Activated T-cell treated with anti-CD3 and anti-CD28 coated beads, Interleukin-2, amount 50 U/mL, for 4 hours (primary cell): ENCODE measurements around the gene ANKRD44. TPM values are rescaled to one million over a fixed set of nuclear protein-coding genes. Genes with fewer than 3 reads are reported as not detected.
"Not testable (repeated sequence)": the region's sequence is repeated elsewhere in the genome, so short reads cannot be mapped to it uniquely, and the experiment has no call there.

Source experiments
- ATAC-seq, 2 donors: fragments of 200-7000 bp; cut with Tn5 transposase; one replicate each; pipeline ENCODE4 v1.10.0; 2021
- DNase-seq: peaks from one replicate; pipeline ENCODE4 v3.0.0-alpha.2; 2020
- H3K27me3 Mint-ChIP-seq: one replicate; pipeline ENCODE4 v1.8.0; 2021; ENCODE audit warnings: low read depth, mixed read lengths
- H3K36me3 Mint-ChIP-seq: one replicate; pipeline ENCODE4 v1.8.0; 2022; ENCODE audit warnings: mixed read lengths; ENCODE audit not compliant: insufficient read depth
- H3K4me1 Mint-ChIP-seq: one replicate; pipeline ENCODE4 v1.8.0; 2021; ENCODE audit warnings: low read depth, mixed read lengths
- H3K4me3 Mint-ChIP-seq: one replicate; pipeline ENCODE4 v1.8.0; 2021; ENCODE audit warnings: mild to moderate bottlenecking, moderate library complexity, mixed read lengths
- H3K9me3 Mint-ChIP-seq: one replicate; pipeline ENCODE4 v1.8.0; 2021; ENCODE audit warnings: mixed read lengths
- total RNA-seq, 3 donors: library from RNA; stranded (reverse); gene quantifications; one replicate each; pipeline ENCODE4 v1.2.1, GENCODE V29; 2021

The ANKRD44 gene
- 10 to 100 TPM; 75.0 to 91.5 (median 78.3) TPM for total RNA-seq

DNA sequence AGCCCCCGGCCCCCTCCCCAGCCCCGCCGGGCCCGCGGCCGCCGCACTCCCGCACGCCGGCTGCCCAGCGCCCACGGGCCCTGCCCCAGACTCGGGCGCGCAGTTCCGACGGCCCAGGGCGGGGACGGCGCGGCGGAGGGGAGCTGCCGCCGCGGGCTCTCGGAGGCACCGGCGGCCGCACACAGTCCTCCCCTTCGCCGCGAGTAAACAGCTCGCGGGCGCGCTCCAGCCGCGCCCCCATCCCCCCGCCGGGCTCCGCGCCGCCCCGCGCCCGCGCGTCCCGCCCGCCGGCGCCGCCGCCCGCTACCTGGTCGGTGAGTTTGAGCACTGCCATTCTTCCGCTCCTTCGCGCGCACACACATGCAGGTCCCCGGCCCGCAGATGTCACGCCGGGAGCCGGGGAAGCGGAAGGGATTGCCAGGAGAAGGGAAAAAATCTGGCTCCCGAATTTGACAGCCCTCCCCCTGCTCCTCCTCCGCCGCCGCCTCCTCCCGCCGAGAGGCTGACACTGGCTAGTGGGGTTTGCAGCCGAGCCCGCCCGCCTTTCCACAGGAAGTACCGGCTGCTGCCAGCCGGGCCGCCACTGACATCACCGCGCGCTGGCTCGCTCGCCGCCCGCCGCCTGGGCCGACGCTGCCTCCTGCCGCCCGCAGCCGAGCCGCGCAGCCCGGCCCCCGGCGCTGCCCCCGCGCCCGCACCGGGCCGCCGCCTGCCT, at the start of gene ANKRD44:
Gene ANKRD44 (minus strand): TSS at position 510 of the 715 bp plus-strand sequence. CDS start 176 bp downstream, at position 334.
- Mint-ChIP-seq H3K4me3 (peak within 1 kb of the TSS; percentile 94), H3K27me3 (no peaks in the 10 kb centered on the region), H3K9me3 (no peaks in the 10 kb centered on the region), H3K36me3 (no peaks in the 10 kb centered on the region), H3K4me1 (peaks cover 71% of the 10 kb centered on the region)
- peak; percentile 85 for DNase-seq
- peak; percentile 80 to 83 for ATAC-seq

GRCh38 chr2:197359859-197360258, 49.3 kb upstream of the ANKRD44 start:
- ATAC-seq = no peak
- H3K9me3 Mint-ChIP-seq = no peaks in the 10 kb centered on the region
- H3K4me1 Mint-ChIP-seq = peaks cover 20% of the 10 kb centered on the region

GRCh38 chr2:197358931-197359330, 48.4 kb upstream of the ANKRD44 start:
- no peak for DNase-seq
- H3K4me1 Mint-ChIP-seq = peaks cover 20% of the 10 kb centered on the region
- H3K4me3 Mint-ChIP-seq = no peak overlapping the region
- peak; percentile 69 to 84 for ATAC-seq
- H3K27me3 Mint-ChIP-seq = no peaks in the 10 kb centered on the region
- H3K36me3 Mint-ChIP-seq = no peaks in the 10 kb centered on the region
- H3K9me3 Mint-ChIP-seq = no peaks in the 10 kb centered on the region

More at GRCh38 chr2:197359859-197360258, 49.3 kb upstream of the ANKRD44 start:
- Mint-ChIP-seq H3K36me3 (no peaks in the 10 kb centered on the region), H3K27me3 (no peaks in the 10 kb centered on the region), H3K4me3 (no peak overlapping the region)
- DNase-seq = no peak

DNA sequence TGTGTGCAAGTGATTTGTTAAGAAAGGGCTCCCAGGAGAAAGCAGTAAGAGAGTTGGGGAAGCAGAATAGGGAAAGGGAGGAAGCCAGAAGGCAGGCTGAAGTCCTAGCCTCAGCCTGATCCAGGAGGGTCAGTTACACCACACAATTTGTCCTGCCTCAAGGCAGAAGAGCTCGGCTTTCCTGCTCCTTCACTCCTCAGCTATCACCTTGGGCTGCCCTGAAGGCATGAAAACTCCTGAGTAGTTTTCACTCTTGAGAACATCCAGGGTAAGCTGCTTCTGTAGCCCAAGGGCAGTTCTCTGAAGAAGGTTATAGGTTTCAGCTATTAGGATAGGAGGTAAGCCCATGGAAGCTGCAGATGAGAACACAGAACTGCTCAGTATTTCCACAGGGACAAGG, 47.4 kb upstream of the ANKRD44 start:
- H3K36me3 Mint-ChIP-seq = no peaks in the 10 kb centered on the region

GRCh38 chr2:197356136-197356535, 45.6 kb upstream of the ANKRD44 start:
- Mint-ChIP-seq H3K9me3 (no peaks in the 10 kb centered on the region), H3K4me1 (peaks cover 20% of the 10 kb centered on the region), H3K27me3 (no peaks in the 10 kb centered on the region), H3K4me3 (no peak overlapping the region), H3K36me3 (no peaks in the 10 kb centered on the region)
- ATAC-seq (no peak), DNase-seq (no peak)

More for the DNA sequence above, 47.4 kb upstream of the ANKRD44 start:
- no peak overlapping the region for H3K4me3 Mint-ChIP-seq
- ATAC-seq (no peak), DNase-seq (no peak)
- H3K4me1 Mint-ChIP-seq = peaks cover 20% of the 10 kb centered on the region
- no peaks in the 10 kb centered on the region for H3K9me3 Mint-ChIP-seq
- no peaks in the 10 kb centered on the region for H3K27me3 Mint-ChIP-seq

GRCh38 chr2:197354169-197354558, 43.6 kb upstream of the ANKRD44 start:
- H3K9me3 Mint-ChIP-seq = no peaks in the 10 kb centered on the region
- H3K4me1 Mint-ChIP-seq = peaks cover 18% of the 10 kb centered on the region
- ATAC-seq (no peak), DNase-seq (no peak)
- no peaks in the 10 kb centered on the region for H3K36me3 Mint-ChIP-seq
- no peak overlapping the region for H3K4me3 Mint-ChIP-seq
- no peaks in the 10 kb centered on the region for H3K27me3 Mint-ChIP-seq

- Mint-ChIP-seq H3K27me3 (no peaks in the 10 kb centered on the region), H3K36me3 (no peaks in the 10 kb centered on the region), H3K4me1 (peaks cover 12% of the 10 kb centered on the region), H3K4me3 (no peak overlapping the region), H3K9me3 (no peaks in the 10 kb centered on the region)
- DNase-seq (no peak), ATAC-seq (no peak)
Measured at GRCh38 chr2:197353393-197354168, 43.0 kb upstream of the ANKRD44 start.

GRCh38 chr2:197349699-197350098, 39.1 kb upstream of the ANKRD44 start:
- Mint-ChIP-seq H3K4me3 (no peak overlapping the region), H3K4me1 (peaks cover 4% of the 10 kb centered on the region), H3K27me3 (no peaks in the 10 kb centered on the region), H3K9me3 (no peaks in the 10 kb centered on the region), H3K36me3 (no peaks in the 10 kb centered on the region)
- ATAC-seq (no peak), DNase-seq (no peak)

DNA sequence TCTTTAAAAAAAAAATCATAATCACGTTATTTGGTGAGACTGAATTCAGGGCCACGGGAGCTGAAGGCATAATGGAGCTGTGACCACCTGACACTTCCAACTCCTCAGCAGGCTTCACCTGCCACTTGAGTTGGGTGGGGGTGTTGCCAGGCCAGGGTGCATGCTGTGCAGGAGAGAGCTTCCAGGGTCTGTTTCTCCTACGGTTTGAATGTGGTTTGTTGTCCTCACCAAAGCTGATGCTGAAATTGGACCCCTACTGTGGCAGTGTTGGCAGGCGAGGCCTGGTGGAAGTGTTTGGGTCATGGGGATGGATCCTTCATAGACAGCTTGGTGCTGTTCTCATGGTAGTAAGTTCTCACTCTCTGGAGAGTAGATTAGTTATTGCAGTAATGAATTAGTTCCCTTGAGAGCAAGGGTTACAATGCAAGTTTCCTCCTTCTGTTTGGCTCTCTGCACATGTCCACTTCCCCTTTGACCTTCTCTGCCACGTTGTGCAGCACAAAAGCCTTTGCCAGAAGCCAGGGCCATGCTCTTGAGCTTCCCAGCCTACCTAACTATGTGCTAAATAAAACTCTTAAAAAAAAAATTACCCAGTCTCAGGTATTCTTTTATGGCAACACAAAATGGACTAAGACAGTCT, 38.3 kb upstream of the ANKRD44 start:
- no peak for ATAC-seq
- no peak for DNase-seq
- Mint-ChIP-seq H3K36me3 (no peaks in the 10 kb centered on the region), H3K4me3 (no peak overlapping the region), H3K9me3 (no peaks in the 10 kb centered on the region), H3K4me1 (peaks cover 4% of the 10 kb centered on the region), H3K27me3 (no peaks in the 10 kb centered on the region)

GRCh38 chr2:197345846-197346370, 35.3 kb upstream of the ANKRD44 start:
- Mint-ChIP-seq H3K4me1 (peaks cover 8% of the 10 kb centered on the region), H3K9me3 (no peaks in the 10 kb centered on the region), H3K36me3 (no peaks in the 10 kb centered on the region), H3K4me3 (no peak overlapping the region), H3K27me3 (no peaks in the 10 kb centered on the region)
- ATAC-seq (no peak), DNase-seq (no peak)

DNA sequence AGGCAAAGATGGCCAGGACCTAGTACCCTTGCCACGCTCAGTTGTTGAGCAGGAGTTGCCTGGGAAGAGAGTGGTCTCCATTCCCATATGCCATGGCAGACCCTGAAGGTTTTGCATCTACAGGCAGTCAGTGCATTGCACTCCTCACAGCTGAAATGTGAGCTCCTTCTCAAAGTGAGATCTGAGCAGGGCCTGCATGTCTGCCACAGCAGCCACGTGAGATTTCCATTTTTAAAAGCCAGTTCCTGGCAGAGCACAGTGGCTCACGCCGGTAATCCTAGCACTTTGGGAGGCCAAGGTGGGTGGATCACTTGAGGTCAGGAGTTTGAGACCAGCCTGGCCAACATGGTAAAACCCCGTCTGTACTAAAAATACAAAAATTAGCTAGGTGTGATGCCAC, 33.4 kb upstream of the ANKRD44 start:
- H3K9me3 Mint-ChIP-seq, DNase-seq, H3K27me3 Mint-ChIP-seq, ATAC-seq, H3K36me3 Mint-ChIP-seq, H3K4me3 Mint-ChIP-seq: not testable (repeated sequence)
- peaks cover 16% of the 10 kb centered on the region for H3K4me1 Mint-ChIP-seq

GRCh38 chr2:197340591-197340990, 30.0 kb upstream of the ANKRD44 start:
- DNase-seq = no peak
- Mint-ChIP-seq H3K27me3 (no peaks in the 10 kb centered on the region), H3K4me3 (no peak overlapping the region), H3K36me3 (no peaks in the 10 kb centered on the region), H3K4me1 (peaks cover 17% of the 10 kb centered on the region), H3K9me3 (no peaks in the 10 kb centered on the region)
- ATAC-seq = no peak

DNA sequence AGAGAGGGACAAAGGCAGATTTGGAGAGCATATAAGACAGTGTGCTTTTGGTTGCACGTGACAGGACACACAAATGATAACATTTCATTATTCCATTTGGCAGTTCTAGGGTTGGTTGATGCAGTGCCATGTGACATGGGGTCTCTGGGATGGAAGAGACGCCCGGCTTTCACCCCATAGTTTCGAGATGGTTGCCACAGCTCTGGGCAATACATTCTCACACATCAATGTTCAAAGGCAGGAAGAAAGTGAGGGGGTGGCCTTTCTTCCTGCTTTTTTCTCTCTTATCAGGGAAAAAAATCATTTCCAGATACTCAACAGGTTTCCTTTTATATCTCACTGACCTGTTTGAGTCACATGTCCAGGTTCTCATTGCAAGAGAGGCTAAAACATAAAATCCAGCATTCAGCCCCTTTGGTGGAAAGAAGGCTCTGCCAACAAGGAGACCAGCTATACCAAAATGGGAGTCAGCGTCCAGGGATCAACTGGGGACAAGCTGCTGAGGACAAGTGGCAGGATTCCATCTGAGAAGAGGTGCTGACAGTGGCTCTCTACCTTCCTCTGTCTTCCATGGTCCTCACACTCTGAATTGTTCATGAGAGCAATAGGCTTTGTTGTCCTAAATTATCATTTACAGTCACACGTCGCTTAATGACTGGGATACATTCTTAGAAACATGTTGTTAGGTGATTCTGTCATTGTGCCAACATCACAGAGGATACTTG, 29.1 kb upstream of the ANKRD44 start:
- ATAC-seq (no peak), DNase-seq (no peak)
- Mint-ChIP-seq H3K27me3 (no peaks in the 10 kb centered on the region), H3K9me3 (no peaks in the 10 kb centered on the region), H3K4me1 (peaks cover 16% of the 10 kb centered on the region), H3K36me3 (no peaks in the 10 kb centered on the region), H3K4me3 (no peak overlapping the region)

DNA sequence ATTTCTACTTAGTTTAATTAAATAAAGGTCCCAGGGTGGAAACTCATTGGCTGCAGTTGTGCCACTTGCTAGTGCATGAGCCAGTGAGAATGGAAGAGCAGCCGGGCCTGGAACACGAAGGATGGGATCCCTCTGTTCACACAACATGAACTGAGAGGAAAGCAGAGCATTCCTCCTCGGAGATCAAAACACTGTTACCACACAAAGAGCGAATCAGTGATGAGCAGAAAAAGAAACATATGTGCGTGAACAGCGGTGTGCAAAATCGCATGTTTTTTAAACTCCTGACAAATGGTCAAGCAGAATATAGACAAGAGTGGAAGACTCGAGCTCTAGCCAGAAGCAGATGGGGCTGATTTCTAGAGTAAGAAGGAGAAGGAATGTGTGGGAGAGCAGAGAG, 28.4 kb upstream of the ANKRD44 start:
- DNase-seq (no peak), ATAC-seq (no peak)
- Mint-ChIP-seq H3K4me3 (no peak overlapping the region), H3K27me3 (no peaks in the 10 kb centered on the region), H3K9me3 (no peaks in the 10 kb centered on the region), H3K36me3 (no peaks in the 10 kb centered on the region), H3K4me1 (peaks cover 16% of the 10 kb centered on the region)
